GM18861 (cell line): Measurements from ENCODE around the gene CHCHD5.
"Not testable (repeated sequence)": the region's sequence is repeated elsewhere in the genome, so short reads cannot be mapped to it uniquely, and the experiment has no call there.

Source experiments
- ATAC-seq: cut with Tn5 transposase; IDR thresholded peaks from one replicate; pipeline ENCODE4 v1.9.1; 2021; ENCODE audit not compliant: unreplicated experiment

The CHCHD5 gene, protein sequence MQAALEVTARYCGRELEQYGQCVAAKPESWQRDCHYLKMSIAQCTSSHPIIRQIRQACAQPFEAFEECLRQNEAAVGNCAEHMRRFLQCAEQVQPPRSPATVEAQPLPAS

DNA sequence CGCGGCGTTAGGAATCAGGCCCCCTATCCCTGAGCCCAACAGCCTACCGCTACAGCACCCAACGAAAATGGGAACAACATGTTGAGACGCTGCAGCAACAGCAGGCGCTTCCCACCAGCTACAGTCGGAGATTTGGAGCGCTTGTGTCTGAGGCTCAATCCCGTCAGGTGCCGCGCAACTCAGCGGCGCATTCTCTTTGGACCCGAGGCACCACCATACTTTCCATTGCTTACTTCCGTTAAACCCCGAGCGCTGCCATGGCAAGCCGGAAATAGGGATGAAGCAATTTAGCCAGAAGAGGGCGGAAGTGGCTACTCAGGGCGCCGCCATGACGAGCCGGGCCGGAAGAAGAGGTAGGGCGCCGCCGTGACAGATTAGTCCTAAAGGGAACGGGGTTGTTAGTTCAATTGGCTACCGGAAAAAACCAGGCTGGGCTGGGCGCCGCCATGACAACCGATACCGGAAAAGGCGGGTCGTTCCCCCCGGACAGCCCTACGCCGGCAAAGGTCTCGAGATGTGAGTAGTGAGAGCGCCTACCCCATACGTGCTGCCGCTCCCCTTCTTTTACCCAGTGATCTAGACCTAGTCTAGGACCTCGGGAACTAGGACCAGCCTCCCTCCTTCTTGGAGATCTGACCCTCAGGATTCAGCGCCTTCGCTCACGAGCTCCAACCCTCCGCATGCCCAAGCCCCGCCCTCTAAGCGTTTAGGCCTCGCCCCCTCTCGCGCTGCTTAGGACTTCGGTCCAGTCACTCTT is at the start of gene CHCHD5:
CHCHD5 (plus strand) TSS at position 476 of the 757 bp plus-strand sequence; CDS start at position 515, 39 bp downstream.
- ATAC-seq: peak; percentile 82

DNA sequence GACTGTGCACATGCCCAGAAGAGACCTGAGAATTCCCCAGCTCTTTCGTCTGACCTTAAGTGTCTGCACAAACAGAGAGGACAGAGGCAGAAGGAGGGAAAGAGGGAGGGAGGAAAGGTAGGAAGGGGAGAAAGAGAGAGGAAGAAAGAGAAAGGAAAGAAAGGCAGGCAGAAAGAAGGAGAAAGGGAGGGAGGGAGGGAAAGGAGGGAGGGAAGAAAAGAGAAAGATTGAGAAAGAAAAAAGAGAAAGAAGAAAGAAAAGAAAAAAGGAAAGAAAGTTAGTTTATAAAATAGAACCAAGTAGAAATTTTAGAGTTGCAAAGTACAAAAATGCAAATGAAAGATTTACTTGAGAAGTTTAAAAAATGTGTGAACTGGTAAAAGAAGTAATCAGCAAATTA is 49.6 kb upstream of the CHCHD5 start:
- ATAC-seq: no peak

DNA sequence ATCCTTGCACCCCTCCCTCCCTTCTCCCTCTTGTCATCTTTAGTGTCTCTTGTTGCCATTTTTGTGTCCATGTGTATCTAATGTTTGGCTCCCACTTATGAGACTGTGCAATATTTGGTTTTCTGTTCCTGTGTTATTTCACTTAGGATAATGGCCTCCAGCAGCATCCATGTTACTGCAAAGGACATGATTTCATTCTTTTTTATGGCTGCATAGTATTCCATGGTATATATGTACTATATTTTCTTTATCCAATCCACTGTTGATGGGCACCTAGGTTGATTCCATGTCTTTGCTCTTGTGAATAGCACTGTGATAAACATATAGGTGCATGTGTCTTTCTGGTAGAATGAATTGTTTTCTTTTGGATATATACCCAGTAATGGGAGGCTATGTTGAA is 47.7 kb upstream of the CHCHD5 start:
- ATAC-seq: not testable (repeated sequence)

DNA sequence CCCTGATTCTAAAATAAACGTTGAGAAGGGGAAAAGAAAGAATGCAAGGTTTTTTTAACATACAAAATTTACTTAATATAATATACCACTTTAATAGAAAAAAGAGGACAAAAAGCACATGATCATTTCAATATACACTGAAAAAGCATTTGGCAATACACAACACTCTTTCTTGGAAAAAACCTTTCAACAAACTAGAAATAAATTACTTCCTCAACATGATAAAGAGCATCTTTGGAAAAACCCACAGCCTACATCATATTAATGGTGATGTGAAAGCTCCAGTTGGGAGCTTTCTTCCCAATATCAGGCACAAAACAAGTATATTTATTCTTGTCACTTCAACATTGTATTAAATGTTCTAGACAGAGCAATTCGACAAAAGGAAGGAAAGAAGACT is 45.1 kb upstream of the CHCHD5 start:
- ATAC-seq: no peak

DNA sequence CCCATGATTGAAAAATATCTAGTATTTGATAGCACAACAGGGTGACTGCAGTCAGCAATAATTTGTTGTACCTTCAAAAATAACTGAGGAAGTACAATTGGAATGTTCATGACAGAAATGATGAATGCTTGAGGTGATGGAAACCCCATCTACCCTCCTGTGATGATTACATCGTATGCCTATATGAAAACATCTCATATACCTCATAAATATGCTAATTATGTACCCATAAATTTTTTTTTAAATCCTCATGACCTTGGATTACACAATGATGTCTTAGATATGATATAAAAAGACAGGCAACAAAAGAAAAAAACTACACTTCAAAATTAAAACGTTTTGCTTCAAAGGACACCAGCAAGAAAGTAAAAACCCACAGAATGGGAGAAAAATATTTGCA is 43.5 kb upstream of the CHCHD5 start:
- no peak for ATAC-seq

DNA sequence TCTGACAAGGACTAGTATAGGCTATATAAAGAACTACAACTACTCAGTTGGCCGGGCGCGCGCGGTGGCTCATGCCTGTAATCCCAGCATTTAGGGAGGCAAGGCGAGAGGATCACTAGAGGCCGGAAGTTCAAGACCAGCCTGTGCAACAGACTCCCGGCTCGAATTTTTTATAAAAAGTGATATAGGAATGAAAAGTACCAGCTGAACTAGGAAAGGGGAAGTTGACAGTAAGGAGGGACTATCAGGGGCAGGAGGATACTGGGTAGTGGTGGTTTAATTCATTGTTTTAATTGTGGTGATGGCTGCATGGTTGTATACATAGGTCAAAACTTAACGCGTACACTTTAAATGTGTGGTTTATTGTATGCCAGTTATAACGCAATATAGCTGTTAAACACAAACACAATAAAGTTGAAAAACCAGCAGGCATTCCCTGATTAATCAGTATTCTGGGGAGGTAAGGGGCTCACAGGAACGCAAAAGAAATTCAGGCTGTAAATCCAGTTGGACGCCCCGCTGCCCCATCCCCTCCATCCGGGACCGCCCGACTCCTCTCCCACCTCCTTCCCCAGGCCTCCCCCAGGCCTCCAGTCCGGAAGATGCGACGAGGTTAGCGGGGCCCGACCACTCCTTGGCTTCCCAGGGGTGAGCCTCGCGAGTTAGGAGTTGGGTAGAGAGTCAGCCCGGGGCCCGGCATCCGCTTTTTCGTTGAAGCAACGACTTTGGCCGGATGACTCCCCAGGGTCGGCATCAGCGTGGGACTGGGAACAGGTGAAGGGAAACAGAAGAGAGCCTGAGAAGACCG is 42.9 kb upstream of the CHCHD5 start:
- peak; percentile 34 for ATAC-seq

DNA sequence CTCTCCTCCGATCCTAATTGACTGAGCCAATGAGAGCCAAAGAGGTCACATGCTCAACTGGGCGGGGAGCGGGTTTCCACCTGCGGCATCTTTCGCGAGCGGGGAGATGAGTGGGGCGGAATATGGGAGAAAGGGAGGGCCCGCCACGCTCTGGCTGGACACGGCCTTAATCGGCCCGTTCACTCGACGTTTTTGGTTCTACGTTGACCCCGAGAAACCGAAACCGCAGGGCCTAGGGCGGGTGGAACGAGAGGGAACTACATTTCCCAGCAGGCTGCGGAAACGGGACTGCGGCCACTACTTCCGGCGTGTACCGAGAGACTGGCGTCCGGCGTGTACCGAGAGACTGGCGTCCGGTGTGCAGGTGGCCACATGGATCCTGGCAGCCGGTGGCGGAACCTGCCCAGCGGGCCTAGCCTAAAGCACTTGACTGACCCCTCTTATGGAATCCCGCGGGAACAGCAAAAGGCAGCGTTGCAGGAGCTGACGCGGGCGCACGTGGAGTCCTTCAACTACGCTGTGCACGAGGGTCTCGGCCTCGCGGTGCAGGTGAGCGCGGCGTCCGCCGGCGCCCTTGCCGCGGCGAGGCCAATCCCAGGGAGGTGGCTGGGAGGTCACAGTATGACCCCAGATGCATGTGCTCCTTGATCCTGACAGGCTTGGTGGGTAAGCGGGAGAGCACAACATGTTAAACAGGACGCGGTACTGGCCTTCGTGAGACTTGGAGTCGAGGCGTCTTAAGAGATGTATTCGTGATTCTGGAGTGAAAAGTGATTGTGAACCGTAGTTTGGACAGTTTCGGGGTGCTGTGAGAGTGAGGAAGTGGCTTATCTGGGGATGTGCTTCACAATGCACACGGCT is 42.1 kb upstream of the CHCHD5 start, which contains the start of gene POLR1B:
POLR1B (plus strand) TSS at position 343 of the 861 bp plus-strand sequence; CDS start at position 373, 30 bp downstream.
- ATAC-seq: peak; percentile 64

DNA sequence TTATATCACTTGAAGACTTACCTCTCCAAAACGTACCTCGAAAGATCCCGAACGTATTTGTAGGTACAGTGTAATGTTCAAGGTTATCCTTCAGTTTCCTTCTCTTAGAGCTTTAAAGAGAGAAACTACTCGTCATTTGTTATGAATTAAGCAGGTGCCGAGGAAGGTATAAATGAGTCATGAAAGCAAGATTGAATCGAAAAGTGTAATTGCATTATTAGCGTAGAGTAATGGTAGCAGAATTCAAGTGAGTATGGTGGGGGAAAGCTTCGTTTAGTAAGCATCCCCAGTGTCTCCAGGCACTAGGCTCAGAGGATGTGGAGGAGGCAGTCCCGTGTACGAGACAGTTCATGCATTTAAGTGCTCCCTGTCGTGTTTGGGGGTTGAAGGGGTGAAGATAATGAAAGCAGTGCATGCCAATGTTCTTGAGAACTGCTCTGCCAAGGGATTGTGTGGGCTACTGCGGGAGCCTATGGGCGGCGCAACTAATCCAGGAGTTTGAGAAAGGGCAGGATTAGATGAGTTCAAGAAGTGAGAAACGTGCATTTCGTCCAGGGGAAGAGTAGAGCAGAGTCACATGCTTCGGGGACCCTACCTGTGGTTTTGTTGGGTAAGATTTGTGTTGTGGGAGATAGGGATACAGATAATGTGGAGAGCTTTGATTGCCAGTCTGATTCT is 41.3 kb upstream of the CHCHD5 start:
- no peak for ATAC-seq

DNA sequence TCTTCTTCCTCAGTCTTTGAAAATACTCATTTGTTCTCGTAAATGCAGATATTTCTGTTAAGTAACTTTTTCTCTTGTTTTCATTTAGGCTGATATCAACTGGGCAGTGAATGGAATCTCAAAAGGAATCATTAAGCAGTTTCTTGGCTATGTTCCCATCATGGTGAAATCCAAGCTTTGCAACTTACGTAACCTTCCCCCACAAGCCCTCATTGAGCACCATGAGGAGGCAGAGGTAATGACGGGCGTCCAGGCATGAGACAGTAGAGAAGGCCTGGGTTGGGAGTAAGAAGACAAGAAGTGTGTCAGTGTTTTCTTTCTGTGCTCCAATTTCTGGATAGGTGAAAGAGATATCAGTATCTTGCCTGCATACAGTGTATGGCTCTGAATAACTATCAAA is 37.1 kb upstream of the CHCHD5 start:
- ATAC-seq: no peak

DNA sequence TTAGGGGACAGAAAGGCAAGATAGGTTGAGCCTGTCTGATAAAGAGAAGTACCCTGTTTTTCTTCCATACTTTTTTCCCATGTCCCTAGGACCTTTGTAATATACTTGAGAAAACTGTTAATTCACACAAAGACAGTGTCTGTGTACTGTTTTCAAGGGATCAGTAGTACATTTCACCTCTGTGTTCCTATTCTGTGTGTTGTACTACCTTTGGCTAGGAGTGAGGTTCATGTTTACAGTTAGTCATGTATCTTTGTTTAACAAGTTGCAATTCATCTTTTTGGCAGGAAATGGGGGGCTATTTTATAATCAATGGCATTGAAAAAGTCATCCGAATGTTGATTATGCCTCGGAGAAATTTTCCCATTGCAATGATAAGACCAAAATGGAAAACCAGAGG is 35.4 kb upstream of the CHCHD5 start:
- ATAC-seq: no peak

DNA sequence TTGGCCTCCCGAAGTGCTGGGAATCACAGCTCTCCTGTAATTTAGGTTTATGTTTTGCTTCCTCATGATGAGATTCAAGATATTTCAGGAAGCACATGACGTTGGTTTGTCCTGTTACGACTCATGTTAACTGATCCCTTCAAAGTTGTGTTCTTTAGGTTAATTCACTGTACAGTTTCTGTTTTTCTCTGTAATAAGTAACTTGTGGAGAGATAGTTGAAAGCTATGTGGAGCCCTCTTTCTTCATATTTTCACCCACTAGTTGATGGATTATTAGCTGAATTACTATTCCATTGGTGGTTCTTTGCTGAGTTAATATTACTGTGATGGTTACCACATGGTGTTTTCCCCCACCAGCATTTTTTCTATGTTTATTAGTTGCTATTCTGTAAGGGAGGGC is 18.3 kb upstream of the CHCHD5 start:
- ATAC-seq: peak; percentile 84

DNA sequence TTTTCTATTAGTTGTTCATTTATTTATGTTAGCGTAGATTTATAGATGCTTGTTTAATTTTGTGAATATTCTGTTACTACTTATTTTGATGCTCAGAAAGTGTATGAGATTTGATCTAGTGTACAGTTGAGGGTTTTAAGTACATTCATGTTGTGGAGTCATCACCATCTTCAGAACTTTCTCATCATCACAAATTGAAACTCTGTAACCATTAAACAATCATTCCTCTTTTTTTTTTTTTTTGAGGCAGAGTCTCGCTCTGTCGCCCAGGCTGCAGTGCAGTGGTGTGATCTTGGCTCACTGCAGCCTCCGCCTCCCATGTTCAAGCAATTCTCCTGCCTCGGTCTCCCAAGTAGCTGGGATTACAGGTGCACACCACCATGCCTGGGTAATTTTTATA is 17.9 kb upstream of the CHCHD5 start:
- ATAC-seq: peak; percentile 38

DNA sequence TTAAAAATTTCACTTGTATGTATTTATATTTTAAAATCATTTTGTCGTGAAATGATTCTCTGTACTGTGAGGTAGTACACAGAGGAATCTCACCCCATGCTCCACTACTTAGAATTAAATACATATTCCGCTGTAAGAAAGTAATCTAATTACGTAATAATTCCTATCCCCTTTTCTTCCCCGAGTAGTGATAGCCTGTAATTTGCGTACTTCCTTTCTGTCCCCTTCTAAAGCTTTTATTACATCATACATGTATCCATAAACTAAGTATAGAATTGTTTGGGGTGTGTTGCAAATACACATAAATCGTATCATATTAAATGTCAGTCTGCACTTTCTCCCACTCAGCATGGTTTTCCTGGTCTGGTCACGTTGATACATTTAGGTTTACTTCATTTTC is 12.4 kb upstream of the CHCHD5 start:
- no peak for ATAC-seq

DNA sequence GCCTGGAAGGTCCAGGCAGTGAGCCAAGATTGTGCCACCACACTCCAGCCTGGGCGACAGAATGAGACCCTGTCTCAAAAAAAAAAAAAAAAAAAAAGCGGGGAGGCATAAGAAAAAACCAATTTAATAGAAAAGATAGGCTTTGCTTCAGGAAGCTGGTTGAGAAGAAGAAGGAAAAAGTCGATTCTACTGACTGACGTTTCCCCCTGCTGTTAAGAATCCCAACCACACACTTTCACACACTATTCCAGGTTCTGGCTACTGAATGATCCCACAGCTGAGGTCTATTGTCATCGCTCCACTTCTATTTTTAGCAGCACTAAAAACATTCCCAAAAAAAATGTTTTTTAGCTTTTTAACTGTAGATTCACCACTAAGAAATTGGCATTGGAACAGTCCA is 6.7 kb upstream of the CHCHD5 start:
- ATAC-seq: no peak

DNA sequence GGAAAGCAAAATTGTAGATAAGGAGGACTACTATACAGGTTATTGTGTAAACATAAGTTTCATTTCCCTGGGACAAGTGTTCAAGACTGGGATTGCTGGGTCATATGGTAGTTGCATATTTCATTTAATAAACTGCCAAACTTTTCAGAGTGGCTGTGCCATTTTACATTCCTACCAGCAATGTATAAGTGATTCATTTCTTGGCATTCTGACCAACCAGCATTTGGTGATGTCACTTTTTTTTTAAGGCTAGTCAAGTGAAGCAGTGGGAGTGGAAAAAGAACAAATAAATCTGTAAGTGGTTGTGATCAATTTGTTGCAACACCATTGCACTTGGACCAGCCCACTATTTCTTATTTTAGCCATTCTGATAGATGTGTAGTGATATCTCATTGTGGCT is 5.2 kb upstream of the CHCHD5 start:
- no peak for ATAC-seq

DNA sequence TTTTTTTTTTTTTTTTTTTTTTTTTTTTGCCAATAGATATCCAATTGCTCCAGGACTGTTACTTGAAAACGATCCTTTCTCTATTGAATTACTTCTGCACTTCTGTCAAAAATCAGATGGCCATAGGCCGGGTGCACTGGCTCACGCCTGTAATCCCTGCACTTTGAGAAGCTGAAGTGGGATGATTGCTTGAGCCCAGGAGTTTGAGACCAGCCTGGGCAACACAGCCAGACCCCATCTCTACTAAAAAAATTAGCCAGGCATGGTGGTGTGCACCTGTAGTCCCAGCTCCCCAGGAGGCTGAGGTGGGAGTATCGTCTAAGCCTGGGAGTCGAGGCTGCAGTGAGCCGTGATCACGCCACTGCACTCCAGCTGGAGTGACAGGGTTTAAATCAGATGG is 4.3 kb upstream of the CHCHD5 start:
- no peak for ATAC-seq

DNA sequence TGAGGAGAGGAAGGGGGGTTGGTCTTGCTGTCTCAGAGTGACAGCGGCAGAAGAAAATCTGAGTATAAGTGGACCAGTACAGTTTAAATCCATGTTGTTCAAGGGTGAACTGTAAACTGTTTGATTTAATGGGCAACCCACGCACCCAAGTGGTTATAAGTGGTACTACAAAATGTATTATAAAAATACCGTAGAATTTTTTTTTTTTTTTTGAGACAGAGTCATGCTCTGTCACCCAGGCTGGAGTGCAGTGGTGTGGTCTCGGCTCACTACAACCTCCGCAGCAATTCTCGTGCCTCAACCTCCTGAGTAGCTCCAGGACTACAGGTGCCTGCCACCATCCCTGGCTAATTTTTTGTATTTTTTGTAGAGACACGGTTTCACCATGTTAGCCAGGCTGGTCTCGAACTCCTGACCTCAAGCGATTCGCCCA is 2.1 kb upstream of the CHCHD5 start:
- ATAC-seq: no peak

DNA sequence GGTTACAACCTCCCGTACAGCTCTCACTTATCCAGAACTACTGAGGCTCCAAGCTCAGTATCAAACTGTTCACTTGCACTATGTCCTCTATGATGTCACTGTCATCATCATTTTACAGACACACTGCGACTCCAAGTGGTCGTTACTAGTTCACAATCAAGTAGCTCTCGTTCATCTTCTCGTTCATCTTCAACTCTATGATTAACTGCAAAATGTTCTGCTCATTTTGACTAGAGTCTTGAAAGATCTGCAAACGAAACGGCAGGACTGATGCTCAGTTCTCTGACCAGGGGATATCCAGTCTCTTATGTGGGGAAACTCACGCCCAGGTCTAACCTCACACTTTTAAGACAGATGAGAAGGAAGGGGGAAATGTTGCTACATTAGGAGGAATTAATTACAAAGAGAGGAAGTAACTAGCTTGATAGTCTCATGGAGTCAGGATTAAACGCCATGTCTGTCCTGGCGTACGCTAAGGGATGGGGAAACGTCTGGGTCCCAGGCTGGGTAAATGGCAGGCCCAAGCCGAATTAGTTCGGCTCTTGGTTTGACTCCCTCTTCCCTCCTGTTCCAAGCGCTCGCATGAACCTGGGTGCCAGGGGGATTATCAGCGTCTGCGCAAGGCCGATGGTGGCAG is 794 bp upstream of the CHCHD5 start:
- no peak for ATAC-seq

DNA sequence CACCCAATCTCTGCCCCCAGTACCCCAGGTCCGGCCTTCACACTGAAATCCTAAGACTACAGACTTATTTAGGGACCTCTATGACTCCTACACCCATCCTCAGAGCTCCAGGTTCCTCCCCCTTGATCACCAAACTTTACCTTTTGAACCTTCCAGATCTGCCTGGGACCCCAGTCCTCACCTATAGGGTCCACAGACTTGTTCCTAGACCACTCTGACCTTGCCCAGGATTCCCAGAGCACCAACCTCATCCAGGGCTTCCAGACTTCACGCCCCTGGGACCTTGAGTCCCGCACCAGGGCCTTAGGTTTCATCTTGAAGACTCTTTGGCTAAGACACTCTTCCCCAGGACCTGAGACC is 462 bp downstream of the CHCHD5 start:
- ATAC-seq: no peak

DNA sequence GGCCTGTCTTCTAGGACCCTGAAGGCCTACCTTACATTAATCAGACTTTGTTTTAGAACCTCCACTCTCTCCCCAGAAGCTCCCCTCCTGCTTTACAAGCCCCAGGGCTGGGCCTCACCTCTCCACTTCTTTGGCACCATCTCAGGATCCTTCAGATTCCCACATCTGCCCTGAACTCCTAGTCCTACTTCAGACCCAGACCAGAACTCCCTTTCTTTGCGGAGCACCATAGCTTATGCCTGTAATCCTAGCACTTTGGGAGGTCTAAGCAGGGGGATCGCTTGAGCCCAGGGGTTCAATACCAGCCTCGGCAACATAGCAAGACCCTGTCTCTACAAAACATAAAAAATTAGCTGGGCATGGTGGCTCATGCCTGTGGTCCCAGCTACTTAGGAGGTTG is 991 bp downstream of the CHCHD5 start:
- no peak for ATAC-seq
